GM18505 (cell line): ENCODE measurements around the gene OTOP2.

Experiments
- ATAC-seq: cut with Tn5 transposase; IDR thresholded peaks from one replicate; pipeline ENCODE4 v1.9.1; 2021; ENCODE audit not compliant: unreplicated experiment
- POLR2A ChIP-seq: IDR thresholded peaks from 4 replicates; pipeline ENCODE4 v1.6.1; 2011; ENCODE audit warnings: borderline replicate concordance; ENCODE audit not compliant: insufficient read depth, insufficient read length; ENCODE audit errors: extremely low read depth

The OTOP2 gene

DNA sequence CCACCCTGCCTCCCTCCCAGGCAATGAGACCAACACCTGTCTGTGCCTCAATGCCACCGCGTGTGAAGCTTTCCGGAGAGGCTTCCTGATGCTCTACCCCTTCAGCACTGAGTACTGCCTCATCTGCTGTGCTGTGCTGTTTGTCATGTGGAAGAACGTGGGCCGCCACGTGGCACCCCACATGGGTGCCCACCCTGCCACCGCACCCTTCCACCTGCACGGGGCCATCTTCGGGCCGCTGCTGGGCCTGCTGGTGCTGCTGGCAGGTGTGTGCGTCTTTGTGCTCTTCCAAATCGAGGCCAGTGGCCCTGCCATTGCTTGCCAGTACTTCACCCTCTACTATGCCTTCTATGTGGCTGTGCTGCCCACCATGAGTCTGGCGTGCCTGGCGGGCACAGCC is 22.6 kb downstream of the OTOP2 start:
- no peak for TF ChIP-seq POLR2A
- ATAC-seq, result no peak

DNA sequence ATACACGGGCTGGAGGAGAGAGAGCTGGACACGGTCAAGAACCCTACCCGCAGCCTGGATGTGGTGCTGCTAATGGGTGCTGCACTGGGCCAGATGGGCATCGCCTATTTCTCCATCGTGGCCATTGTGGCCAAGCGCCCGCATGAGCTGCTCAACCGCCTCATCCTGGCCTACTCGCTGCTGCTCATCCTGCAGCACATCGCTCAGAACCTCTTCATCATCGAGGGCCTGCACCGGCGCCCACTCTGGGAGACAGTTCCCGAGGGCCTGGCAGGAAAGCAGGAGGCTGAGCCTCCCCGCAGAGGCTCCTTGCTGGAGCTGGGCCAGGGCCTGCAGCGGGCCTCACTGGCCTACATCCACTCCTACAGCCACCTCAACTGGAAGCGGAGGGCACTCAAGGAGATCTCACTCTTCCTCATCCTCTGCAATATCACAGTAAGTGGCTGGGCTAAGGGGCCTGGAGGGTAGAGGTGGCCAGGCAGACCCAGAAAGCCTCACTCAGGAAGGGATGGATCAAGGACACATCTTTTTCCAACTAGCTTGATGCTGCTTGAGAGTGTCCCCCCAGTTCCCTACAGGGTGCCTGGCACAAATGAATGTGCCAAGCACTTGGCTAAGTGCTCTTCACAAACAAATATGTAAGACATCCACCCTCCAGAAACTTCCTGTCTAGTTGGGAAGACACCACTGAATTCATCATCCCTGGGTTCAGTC is 23.1 kb downstream of the OTOP2 start:
- ATAC-seq, result no peak
- TF ChIP-seq POLR2A, result no peak

DNA sequence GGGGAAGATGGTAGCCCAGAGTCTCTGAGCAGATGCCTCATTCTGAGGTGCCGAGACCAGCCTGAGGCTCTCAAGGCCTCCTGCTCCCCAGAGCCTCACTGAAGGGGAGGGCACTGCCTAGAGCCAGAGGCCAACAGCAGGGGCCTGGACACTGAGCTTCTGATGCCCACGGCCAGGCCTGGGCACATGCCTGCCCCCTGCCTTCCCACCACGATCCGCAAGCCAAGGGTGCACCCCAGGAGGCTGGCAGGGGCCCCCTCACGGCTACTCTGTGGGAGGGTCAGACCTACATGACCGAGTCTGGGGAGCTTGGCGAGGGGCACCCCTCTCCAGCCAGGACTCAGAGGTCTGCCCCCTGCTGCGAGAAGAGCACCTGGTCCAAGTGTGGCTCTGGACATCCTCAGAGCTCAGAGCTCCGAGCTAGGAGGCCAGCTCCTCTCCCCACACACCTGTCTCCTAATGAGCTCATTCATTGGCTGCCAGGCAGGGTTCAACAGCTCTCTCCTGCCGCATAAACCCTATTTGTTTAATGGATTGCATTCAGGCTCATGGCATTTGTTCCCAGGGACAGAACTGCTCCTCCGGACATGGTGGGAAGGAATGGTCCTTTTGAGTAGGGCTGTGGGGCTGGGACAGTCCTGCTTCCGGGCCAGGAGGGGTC is 25.5 kb downstream of the OTOP2 start:
- TF ChIP-seq POLR2A, result no peak
- no peak for ATAC-seq

DNA sequence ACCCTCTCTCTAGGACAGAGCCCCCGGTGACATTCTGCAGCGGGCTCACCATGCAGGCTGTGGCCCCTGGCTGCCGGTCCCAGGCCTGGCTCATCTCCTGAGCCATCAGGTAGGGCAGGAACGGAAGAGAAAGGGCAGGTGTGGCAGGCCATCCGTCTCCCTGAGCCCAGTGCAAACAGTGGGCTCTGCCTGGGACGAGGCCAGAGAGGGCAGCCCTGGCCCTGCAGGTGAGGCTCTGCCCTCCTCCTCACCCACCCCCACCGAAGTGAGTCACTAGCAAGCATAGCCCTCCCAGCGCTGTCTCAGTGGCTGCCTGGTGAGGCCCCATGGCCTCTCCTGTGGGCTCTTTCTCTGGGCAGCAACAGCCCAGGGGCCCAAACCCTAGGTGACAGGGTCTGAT is 26.1 kb downstream of the OTOP2 start:
- TF ChIP-seq POLR2A, result no peak
- ATAC-seq, result no peak

DNA sequence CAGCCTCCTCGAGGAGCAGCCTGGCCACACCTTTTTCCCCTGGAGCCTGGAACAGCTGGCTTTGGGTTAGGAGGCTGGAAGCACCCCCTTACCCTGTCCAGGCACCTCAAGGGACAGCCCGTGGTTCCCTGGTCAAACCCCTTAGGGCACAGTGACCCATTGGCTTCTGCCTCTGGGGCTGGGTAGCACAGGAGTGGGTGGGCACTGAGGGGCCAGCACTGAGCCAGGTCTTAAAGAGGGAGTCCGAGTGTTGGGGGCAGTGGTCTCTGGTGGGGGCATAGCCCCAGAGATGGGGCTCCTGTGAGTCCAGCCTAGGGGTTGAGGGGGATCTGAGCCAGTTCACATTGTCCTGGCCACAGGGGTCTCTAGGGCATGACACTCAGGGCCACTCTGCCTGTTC is 27.0 kb downstream of the OTOP2 start:
- no peak for ATAC-seq
- no peak for TF ChIP-seq POLR2A

DNA sequence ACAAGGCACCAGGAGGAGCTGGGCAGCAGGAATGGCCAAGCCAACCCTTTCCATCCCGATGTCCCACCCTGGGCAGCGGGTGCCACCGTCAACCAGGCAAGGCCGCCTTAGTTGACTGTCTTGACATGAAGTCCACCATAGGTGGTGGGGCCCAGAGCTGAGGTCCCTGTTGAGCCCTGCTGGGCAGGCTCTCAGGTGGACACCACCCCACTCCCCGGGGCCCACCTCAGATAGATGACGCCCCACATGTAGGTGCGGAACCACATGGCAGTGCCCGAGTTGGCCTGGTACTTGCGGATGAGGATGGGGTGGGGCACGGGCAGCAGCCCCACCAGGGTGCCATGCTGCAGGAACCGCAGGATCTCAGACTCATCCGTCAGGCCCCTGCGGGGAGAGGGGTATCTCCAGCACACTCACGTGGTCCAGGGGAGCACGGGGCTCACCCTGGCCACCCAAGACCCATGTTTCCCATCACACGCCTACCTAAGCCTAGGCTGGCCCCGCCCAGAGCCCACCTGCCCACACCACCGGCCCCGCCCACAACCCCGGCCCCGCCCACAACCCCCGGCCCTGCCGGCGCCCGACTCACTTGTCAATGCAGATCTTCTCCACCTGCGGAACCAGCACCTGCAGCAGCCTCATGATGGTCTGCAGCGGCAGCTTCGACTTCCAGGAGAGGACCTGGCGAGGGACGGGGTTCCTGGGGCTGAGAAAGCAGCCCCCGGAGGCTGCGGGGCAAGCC is 27.8 kb downstream of the OTOP2 start:
- ATAC-seq, result no peak
- no peak for TF ChIP-seq POLR2A

DNA sequence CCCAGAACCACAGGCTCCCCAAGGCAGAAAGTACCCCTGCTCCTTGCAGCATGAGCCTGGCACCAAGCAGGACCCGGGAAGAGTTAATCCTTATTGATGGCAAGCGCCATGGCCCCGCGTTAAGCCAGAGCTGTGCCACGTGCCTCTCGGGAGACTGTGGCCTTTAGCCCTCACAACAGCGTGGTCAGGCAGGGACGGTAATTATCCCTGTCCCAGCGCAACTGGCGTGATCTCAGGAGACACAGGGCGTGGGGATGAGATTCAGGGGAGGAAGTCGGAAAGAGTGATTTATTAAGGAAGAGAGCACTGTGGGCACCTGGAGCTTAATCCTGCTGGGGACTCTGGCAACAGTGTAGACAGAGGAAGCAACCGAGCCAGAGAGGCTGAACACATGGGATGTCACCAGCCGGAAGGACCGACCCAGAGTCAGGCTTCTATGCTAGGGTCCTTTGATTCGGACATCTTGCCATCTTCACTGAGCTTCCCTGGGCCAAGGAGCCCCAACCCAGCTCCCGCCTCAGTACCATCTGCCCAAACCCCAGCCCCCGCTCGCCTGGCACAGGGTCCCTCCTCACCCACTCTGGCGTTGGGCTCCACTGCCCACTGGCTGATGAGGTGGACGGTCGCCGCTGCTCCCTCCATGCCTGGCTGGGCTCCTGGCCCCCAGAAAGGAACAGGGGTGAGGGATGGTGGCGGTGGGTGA is 28.5 kb downstream of the OTOP2 start:
- ATAC-seq, result no peak

DNA sequence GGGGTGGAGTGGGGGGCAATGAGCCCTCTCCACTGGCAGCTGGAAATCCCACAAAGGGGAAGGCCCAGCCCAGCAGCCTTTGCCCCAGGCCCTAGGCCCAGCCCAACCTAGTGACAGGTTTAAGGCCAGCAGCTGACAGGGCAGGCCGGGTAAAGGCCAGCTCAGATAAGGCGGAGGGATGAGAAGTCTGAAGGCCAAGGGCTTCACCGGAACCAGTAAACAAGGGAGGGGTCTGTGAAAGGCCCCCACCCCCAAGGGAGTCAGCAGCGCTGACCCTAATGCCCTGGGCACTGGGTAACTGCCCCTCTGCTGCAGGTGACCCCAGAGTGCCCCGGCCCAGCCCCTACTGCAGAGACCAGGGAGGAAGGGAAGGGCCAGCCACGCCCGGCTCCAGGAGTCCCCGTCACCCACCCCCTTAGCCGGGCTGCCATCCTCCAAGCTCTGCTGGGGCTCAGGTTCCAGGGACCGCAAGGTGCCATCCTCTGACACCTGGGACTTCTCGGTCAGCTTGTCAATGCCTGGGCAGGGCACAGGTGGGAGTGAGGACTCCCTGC is 29.1 kb downstream of the OTOP2 start:
- no peak for ATAC-seq

More for the DNA sequence above, 28.5 kb downstream of the OTOP2 start:
- TF ChIP-seq POLR2A, result no peak

DNA sequence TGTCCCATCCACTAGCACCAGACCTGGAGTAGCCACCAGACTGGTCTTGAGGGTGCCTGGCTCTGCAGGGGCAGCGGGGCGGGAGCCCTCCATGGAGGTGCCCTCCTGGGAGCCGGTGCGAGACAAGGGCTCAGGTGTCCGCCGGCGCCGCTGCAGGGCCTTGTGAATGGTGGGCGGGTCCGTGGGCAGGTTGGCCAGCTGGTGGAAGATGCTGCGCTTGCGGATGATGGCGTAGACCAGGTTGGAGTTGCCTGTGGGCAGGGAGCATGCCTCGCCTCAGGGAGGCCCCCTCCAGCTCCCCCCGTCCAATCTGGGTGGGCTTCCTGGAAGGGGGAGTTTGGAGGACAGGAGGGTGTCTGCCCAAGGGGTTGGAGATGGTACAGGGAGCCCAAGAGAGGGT is 30.0 kb downstream of the OTOP2 start:
- ATAC-seq, result no peak
- no peak for TF ChIP-seq POLR2A

More for the DNA sequence above, 29.1 kb downstream of the OTOP2 start:
- no peak for TF ChIP-seq POLR2A

DNA sequence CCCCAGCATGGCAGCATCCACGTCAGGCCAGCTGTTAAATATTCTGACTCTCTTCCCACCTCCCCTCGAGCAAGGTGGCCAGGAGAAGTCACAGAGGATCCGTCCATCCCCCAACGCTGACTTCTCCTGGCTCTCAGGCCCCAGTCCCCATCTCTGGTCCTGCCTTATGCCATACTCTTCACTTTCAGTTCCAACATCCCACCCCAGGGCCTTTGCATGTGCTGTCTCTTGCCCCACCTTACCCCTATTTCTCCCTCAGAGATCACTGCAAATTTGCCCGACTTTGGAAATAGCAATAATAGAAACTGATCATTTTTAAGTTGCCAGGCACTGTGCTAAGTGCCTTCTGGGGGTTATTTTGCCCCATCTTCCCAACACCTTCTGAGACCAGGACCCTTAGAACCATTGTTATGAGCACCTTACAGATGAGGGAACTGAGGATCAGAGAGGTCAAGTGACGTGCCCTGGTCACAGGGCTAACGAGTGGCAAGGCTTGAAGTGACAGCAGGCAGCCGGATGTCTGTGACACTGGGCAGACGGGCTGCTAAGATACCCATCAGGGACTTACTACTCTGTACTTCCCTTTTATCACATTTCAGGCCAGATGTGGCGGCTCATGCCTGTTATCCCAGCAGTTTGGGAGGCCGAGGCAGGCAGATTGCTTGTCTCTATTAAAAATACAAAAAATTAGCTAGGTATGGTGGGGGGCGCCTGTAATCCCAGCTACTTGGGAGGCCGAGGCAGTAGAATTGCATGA is 30.8 kb downstream of the OTOP2 start:
- TF ChIP-seq POLR2A, result no peak
- no peak for ATAC-seq

DNA sequence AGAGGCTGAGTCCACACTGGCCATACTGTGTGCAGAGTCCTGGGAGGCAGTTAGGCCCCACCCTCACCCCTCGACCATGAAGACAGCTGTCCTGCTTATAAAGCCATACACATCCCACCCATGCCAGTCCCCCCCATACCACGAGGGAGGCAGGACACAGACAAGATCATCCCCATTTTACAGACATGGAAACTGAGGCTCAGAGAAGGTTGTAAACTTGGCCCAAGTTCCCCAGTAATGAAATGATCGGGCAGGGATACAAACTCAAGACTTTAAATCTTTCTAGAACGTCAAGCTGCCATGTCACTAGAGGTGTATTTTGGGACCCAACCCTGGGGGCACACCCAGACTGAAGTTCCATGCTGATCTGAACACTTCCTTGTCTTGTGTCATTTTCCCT is 32.0 kb downstream of the OTOP2 start:
- TF ChIP-seq POLR2A, result no peak
- no peak for ATAC-seq

DNA sequence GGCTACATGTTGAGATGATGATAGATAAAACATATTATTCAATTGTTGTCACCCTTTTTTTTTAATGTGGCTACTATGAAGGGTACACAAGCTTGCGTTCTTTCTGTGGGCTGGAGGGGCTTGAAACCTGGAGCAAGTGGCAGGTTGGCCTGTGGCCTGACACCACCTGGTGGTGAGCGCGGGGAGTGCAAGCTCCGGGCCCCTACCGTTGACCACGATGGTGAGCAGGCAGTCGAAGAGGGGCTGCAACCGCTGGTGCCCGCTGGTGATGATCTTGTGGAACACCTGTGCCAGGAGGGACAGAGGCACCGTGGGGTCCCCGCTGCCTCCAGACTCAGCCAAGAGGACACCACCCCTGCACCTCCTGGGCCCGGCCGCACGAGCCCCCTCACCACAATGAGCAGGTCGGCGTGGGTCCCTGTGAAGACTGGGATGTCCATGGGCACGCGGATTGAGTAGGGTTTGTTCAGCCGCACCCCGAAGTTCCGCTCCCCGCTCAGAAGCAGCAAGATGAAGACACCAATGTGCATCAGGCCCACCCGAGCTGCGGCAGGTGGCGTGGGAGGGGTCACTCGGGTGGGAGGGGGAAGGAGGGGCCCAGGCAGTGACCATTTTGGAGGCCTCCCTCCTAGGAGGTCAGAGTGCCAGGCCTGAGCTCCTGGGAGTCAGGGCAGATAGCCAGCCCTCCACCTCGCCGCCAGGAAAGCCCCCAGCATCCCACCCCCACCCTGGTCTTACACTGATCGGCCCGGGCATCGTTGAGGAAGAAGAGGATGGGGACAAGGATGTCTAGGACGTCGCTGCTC is 34.1 kb downstream of the OTOP2 start:
- ATAC-seq, result no peak
- no peak for TF ChIP-seq POLR2A
